IPS-15b (cell line): ENCODE data around the gene GADL1.

Source experiments
- H3K27me3 ChIP-seq: one replicate; pipeline ENCODE4 v1.6.1; 2013; ENCODE audit warnings: low read length; ENCODE audit not compliant: control insufficient read depth, insufficient read depth
- H3K36me3 ChIP-seq: one replicate; pipeline ENCODE4 v1.6.1; 2013; ENCODE audit warnings: low read length; ENCODE audit not compliant: control insufficient read depth, insufficient read depth
- H3K4me1 ChIP-seq: one replicate; pipeline ENCODE4 v1.6.1; 2013; ENCODE audit warnings: mild to moderate bottlenecking, low read length; ENCODE audit not compliant: control insufficient read depth, insufficient read depth
- H3K4me3 ChIP-seq: one replicate; pipeline ENCODE4 v1.5.1; 2013; ENCODE audit warnings: low read depth, low read length
- H3K9ac ChIP-seq: one replicate; pipeline ENCODE4 v1.6.1; 2013; ENCODE audit warnings: low read depth, mild to moderate bottlenecking, low read length
- H3K9me3 ChIP-seq: one replicate; pipeline ENCODE4 v1.6.1; 2013; ENCODE audit warnings: mild to moderate bottlenecking, low read length; ENCODE audit not compliant: control insufficient read depth, insufficient read depth

GADL1 gene

DNA sequence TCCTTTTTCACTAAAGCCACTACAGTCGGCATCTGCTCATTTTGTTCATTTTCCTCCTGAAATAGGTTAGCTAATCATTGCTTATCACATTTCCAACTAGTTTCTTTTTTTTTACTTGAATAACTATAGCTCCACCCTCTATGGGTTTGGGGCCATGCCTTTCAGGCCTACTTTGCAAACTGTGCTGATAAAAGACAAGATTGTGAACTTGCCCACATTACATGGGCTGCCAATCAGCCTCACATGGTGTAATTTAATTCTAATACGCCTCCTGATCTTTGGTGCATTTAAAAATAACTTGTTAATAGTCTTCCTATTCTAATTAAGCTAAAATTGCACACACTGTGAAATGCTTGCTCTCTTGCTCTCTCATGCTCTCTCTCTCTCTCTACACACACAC lies 197.6 kb downstream of the GADL1 start:
- Histone ChIP-seq H3K4me3 (no peak overlapping the region), H3K9ac (no peak overlapping the region), H3K9me3 (no peaks in the 10 kb centered on the region), H3K4me1 (peaks cover 18% of the 10 kb centered on the region), H3K36me3 (no peaks in the 10 kb centered on the region), H3K27me3 (no peaks in the 10 kb centered on the region)

DNA sequence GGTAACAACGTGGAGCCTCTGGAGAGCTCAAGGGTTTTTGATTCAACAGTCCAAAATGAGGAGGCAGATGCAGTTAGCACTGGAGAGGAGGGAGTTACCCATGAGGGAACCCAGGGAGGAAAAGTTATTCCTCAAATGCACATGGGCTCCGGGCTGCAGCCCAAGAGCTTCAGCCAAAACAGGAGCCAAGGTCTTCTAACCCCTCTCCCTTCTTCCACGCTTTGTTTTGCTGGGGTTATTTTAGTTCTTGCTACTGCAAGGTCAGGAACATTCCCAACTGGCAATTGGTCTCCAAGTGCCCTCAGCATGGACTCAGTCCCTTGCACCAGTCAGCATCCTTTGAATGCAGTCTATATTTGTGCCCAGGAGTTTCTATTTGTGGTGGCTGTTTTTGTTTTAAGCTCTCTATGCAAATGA lies 198.1 kb downstream of the GADL1 start:
- peaks cover 18% of the 10 kb centered on the region for H3K4me1 ChIP-seq
- H3K27me3 ChIP-seq, result no peaks in the 10 kb centered on the region
- H3K9me3 ChIP-seq, result no peaks in the 10 kb centered on the region
- no peak overlapping the region for H3K4me3 ChIP-seq
- peaks cover 2% of the 10 kb centered on the region for H3K36me3 ChIP-seq
- H3K9ac ChIP-seq, result no peak overlapping the region

DNA sequence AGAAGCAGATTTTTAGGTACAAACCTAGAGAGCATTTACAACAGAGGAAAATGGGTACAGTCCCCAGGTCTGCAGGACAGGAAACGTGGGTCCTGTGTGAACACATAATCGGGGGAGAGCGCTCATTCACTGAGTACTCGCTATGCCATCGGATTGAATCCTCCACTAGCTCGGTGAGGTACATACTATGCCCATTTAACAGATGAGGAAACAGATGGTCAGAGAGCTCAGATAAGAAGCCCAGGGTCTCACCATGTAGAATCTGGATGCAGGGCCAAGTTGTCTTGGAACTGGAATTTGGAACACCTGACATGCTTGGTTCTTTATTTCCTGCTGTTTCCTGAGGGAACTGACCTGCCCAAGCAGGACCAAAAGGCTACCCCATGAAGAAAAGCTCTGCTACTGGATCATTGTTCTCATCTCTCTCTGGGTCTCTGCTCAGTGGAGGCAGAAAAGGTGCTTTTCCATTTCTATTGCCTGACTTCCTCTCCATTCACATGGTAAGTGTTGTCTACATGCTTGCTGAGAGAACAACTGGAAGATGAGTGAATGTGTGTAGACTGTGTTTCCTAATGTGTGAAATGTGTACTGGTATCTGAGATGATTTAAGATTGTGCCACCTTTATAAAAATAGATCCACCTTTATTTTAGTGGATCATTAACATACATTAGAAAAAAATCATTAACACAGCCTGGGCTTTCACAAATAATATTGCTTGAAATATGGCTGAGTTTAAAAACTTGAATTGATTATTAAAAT lies 199.0 kb downstream of the GADL1 start:
- H3K4me1 ChIP-seq, result peaks cover 18% of the 10 kb centered on the region
- H3K4me3 ChIP-seq, result no peak overlapping the region
- no peaks in the 10 kb centered on the region for H3K27me3 ChIP-seq
- H3K9ac ChIP-seq, result no peak overlapping the region
- H3K9me3 ChIP-seq, result no peaks in the 10 kb centered on the region
- H3K36me3 ChIP-seq, result peaks cover 7% of the 10 kb centered on the region

DNA sequence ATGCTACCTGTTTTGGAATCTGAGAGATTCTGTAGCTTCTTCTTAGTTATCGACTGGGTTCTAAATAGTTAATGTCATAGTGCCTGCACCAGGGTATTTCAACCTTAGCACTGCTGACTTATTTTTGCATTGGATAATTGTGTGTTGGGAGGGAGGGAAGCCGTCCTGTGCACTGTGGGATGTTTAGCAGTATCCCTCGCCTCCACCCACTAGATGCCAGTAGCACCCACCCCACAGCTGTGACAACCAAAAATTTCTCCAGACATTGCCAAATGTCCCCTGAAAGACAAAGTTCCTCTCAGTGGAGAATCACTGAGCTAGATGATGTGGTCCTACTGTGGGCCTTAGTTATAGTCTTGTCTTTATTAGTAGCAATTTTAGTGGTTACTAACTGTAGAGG lies 199.8 kb downstream of the GADL1 start:
- peaks cover 10% of the 10 kb centered on the region for H3K36me3 ChIP-seq
- no peaks in the 10 kb centered on the region for H3K27me3 ChIP-seq
- no peak overlapping the region for H3K4me3 ChIP-seq
- peaks cover 18% of the 10 kb centered on the region for H3K4me1 ChIP-seq
- H3K9ac ChIP-seq, result no peak overlapping the region
- H3K9me3 ChIP-seq, result no peaks in the 10 kb centered on the region

DNA sequence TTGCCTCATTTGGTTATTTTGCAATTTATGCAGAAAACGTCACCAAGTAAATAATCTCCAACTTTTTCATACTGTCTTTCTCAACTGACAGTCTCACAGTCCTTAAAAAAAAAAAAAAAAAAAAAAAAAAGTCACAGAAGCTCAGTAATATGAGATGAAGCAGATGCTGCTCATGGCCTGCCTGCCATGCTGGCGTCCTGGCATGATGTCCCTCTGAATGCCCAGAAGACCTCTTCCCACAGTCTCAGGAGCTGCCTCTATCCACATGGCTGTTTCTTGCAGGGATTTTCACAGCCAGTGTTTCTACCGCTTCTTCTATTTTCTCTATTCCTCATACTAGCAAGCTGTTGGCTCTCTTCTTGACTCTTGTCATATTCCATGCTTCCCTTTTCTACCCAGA lies 200.3 kb downstream of the GADL1 start:
- H3K4me1 ChIP-seq, result peaks cover 18% of the 10 kb centered on the region
- no peaks in the 10 kb centered on the region for H3K9me3 ChIP-seq
- H3K4me3 ChIP-seq, result no peak overlapping the region
- H3K27me3 ChIP-seq, result no peaks in the 10 kb centered on the region
- peaks cover 10% of the 10 kb centered on the region for H3K36me3 ChIP-seq
- no peak overlapping the region for H3K9ac ChIP-seq

DNA sequence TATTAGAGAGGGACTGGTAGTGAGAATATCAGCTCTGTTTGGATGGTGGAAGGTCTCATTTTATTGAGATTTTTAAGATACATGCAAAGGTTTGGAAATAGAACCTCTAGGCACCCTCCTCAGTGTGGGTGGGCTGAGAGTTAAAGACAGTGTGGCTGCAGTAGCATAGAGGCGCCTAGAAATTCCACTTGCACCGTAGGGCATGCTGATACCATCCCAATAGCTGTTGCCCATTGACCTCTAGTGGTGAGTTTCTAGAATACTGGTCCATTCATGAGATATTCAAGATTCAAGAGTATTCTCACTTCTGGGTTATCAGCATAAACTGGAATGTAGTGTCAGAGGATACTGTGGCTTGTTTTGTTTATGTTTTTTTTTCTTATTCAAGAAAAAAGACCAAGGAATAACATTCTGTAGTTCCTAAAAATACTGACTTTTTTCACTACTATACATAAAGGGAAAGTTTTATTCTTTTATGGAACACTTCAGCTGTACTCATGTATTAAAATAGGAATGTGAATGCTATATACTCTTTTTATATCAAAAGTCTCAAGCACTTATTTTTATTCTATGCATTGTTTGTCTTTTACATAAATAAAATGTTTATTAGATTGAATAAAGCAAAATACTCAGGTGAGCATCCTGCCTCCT lies 200.9 kb downstream of the GADL1 start:
- Histone ChIP-seq H3K27me3 (no peaks in the 10 kb centered on the region), H3K4me3 (no peak overlapping the region), H3K9me3 (no peaks in the 10 kb centered on the region), H3K9ac (no peak overlapping the region), H3K36me3 (peaks cover 10% of the 10 kb centered on the region), H3K4me1 (peaks cover 18% of the 10 kb centered on the region)

DNA sequence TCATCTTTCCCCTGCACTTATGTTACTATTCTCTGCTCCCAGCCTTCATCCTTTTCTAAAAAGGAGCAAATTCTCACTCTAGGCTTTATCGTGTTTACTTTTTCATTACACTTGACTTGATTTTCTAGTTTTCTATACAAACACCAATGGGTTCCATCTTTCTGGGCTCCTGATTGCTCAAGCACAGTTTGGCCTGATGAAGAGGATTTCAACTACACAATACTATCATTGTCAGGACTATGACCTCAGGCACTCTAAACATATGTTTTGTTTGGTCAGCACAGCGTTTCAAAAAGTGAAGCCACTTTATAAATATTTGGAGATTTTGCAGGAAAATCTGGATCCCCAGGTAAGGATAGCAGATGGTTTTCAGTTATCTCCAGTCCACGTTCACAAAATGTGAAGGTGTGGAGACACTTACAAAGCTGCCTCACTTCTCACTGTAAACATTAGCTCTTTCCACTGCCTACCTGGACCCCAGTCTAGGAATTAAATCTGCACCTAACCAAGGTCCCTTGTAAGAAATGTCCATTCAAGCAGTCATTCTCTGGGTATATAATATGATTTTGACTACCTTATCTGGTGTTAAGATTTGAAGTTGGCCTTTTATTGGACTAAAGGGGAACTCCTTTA lies 201.8 kb downstream of the GADL1 start:
- H3K9me3 ChIP-seq, result no peaks in the 10 kb centered on the region
- no peak overlapping the region for H3K4me3 ChIP-seq
- H3K9ac ChIP-seq, result no peak overlapping the region
- H3K27me3 ChIP-seq, result no peaks in the 10 kb centered on the region
- peaks cover 10% of the 10 kb centered on the region for H3K36me3 ChIP-seq
- H3K4me1 ChIP-seq, result peaks cover 18% of the 10 kb centered on the region

DNA sequence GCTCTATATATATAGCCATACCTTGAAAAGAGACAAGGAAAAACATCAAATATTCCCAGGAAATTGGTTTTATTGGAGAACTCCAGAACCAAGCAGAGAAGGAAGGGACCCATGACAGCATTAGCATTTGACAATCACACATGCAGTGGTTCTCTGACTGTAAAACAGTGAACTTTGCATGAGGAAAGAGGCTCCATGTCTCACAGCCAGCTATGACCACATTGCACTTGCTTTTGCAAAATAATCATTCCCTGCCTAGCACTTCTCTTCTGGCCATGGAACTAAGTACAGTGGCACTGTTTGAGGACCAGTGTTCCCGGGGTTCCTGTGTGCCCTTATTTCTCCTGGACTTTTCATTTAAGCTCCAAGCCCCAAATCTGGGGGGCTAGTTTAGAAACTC lies 202.5 kb downstream of the GADL1 start:
- Histone ChIP-seq H3K4me3 (no peak overlapping the region), H3K27me3 (no peaks in the 10 kb centered on the region), H3K9ac (no peak overlapping the region), H3K36me3 (peaks cover 10% of the 10 kb centered on the region), H3K4me1 (peaks cover 17% of the 10 kb centered on the region), H3K9me3 (no peaks in the 10 kb centered on the region)

DNA sequence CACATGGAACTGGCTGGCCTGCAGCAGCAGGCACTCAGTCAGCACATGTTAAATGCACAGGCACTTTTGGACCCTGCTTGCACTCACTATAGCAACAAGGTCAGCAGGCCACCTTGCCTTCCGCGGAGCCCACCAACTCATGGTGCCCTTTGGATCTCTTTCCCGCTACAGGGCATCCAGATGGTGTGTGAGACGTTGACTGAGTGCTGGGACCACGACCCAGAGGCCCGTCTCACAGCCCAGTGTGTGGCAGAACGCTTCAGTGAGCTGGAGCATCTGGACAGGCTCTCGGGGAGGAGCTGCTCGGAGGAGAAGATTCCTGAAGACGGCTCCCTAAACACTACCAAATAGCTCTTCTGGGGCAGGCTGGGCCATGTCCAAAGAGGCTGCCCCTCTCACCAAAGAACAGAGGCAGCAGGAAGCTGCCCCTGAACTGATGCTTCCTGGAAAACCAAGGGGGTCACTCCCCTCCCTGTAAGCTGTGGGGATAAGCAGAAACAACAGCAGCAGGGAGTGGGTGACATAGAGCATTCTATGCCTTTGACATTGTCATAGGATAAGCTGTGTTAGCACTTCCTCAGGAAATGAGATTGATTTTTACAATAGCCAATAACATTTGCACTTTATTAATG lies 203.1 kb downstream of the GADL1 start:
- Histone ChIP-seq H3K36me3 (peaks cover 10% of the 10 kb centered on the region), H3K4me1 (peaks cover 11% of the 10 kb centered on the region), H3K9me3 (no peaks in the 10 kb centered on the region)

DNA sequence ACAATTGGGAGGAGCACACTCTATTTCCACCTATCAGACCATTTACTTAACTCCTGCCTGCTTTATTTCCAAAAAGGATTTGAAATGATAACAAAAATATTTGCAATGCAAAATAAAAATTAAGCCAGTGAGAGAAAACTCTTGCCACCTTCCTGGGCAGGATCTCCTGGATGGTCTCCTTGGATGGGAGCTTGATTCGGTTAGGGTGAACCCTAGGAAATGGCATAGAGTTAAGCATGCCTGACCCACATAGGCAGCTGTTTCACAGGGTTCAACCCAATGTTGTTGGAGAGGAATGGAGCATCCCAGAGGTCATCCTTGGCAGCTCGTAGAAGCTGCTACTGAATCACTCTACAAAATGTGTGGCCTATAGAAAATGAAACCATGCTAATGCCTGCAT lies 204.3 kb downstream of the GADL1 start:
- Histone ChIP-seq H3K9ac (no peak overlapping the region), H3K9me3 (no peaks in the 10 kb centered on the region), H3K4me1 (peaks cover 1% of the 10 kb centered on the region), H3K36me3 (peaks cover 10% of the 10 kb centered on the region), H3K27me3 (no peaks in the 10 kb centered on the region), H3K4me3 (no peak overlapping the region)

More for the DNA sequence above, 203.1 kb downstream of the GADL1 start:
- no peak overlapping the region for H3K9ac ChIP-seq
- H3K4me3 ChIP-seq, result no peak overlapping the region
- no peaks in the 10 kb centered on the region for H3K27me3 ChIP-seq

DNA sequence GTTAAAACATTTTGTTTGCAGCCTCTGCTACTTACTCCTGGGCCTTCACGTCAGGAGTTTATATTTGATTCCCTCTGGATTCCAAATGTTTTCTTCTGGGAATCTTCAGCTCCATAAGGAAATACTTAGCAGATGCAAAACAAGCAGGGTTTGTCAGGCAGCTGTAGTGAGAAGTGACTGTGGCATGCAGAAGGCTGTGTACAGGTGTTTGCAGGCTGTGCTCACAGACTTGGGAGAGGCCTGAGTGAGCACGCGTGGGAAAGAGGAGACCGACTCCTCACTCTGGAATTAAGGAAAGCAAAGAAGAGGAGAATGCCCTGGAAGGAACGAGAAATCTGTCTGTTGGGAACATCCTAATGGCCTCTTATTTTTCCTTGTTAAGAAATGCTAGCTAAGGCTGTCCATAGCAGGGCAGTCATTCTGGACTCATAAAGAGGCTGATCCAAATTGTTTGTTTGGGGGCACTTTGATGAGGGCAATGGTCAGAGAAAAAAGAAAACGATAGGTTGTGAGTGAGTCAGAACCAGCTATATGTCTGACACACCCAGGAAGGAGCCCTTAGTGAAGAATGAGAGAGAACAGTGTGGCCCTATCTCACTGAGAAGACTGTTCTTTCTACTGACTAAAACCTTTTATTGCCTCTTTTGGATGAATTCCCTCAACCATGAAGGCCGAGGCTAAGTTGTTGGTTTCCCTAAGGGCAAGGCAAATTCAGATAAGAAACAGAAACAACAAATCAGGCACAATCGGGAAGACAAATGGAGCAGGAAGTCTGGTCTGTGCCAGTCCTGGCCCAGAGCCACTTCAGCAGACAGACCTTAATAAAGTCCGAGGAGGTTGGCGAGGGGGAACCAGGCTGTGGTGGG lies 205.5 kb downstream of the GADL1 start:
- H3K27me3 ChIP-seq, result no peaks in the 10 kb centered on the region
- H3K9me3 ChIP-seq, result no peaks in the 10 kb centered on the region
- H3K4me1 ChIP-seq, result no peaks in the 10 kb centered on the region
- H3K4me3 ChIP-seq, result no peak overlapping the region
- H3K9ac ChIP-seq, result no peak overlapping the region
- H3K36me3 ChIP-seq, result peaks cover 10% of the 10 kb centered on the region
